Mesothelial cell of epicardium (in vitro differentiated cells): ENCODE results near the gene ICA1. TPM values are rescaled to one million over a fixed set of nuclear protein-coding genes. Genes with fewer than 3 reads are reported as not detected.

ENCODE experiments used
- DNase-seq, 2 experiments: peaks; one replicate each; pipeline ENCODE4 v3.0.0; 2021; ENCODE audit warnings: low spot score in 2 of 2; ENCODE audit not compliant: unreplicated experiment in 2 of 2
- H3K27ac Mint-ChIP-seq: 2 replicates; pipeline ENCODE4 v1.8.0; 2021; ENCODE audit warnings: mixed read lengths
- H3K27me3 Mint-ChIP-seq: 2 replicates; pipeline ENCODE4 v1.8.0; 2021; ENCODE audit warnings: low read depth, mixed read lengths
- H3K36me3 Mint-ChIP-seq: 2 replicates; pipeline ENCODE4 v1.8.0; 2021; ENCODE audit warnings: mixed read lengths
- H3K4me1 Mint-ChIP-seq: 2 replicates; pipeline ENCODE4 v1.8.0; 2021; ENCODE audit warnings: mixed read lengths
- H3K4me3 Mint-ChIP-seq: 2 replicates; pipeline ENCODE4 v1.8.0; 2021; ENCODE audit warnings: mild to moderate bottlenecking, moderate library complexity, mixed read lengths
- H3K9me3 Mint-ChIP-seq: 2 replicates; pipeline ENCODE4 v1.8.0; 2021; ENCODE audit warnings: mixed read lengths
- total RNA-seq: library from RNA; stranded (reverse); gene quantifications from 3 replicates; pipeline ENCODE4 v1.2.1, GENCODE V29; 2021
- TF ChIP-seq, protein P1 (sequence below): fragments of 200-600 bp; sonication (generic); IDR thresholded peaks from one replicate; pipeline ENCODE4 v1.5.0; 2021; ENCODE audit warnings: antibody characterized with exemption; ENCODE audit not compliant: unreplicated experiment

Gene ICA1
- total RNA-seq, 1 donor from 2014 or later = 8.2 TPM

DNA sequence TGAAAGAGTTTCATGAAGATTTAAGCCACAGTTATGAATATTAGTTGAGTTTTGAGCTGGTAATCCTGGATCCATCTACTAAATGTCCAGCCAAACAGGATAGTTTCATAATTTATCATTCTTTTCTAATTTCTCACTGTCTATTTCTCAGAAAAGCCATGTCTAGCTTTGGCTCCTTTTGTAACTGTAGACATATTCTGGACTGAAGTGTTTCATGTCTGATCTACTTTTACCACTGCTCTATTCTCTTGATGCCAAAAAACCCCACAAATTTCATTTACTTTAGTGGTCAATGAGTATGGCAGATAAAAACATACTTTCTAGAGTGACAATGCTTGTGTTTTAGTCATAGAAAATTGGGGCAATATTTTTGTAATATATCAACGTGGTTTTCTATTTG, 61.2 kb downstream of the ICA1 start:
- Mint-ChIP-seq H3K4me3 (no peak overlapping the region), H3K9me3 (no peaks in the 10 kb centered on the region), H3K27ac (no peak overlapping the region), H3K4me1 (peaks cover 18% of the 10 kb centered on the region), H3K36me3 (no peaks in the 10 kb centered on the region), H3K27me3 (peaks cover 11% of the 10 kb centered on the region)
- DNase-seq = no peak
- TF ChIP-seq, protein P1, sequence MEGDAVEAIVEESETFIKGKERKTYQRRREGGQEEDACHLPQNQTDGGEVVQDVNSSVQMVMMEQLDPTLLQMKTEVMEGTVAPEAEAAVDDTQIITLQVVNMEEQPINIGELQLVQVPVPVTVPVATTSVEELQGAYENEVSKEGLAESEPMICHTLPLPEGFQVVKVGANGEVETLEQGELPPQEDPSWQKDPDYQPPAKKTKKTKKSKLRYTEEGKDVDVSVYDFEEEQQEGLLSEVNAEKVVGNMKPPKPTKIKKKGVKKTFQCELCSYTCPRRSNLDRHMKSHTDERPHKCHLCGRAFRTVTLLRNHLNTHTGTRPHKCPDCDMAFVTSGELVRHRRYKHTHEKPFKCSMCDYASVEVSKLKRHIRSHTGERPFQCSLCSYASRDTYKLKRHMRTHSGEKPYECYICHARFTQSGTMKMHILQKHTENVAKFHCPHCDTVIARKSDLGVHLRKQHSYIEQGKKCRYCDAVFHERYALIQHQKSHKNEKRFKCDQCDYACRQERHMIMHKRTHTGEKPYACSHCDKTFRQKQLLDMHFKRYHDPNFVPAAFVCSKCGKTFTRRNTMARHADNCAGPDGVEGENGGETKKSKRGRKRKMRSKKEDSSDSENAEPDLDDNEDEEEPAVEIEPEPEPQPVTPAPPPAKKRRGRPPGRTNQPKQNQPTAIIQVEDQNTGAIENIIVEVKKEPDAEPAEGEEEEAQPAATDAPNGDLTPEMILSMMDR = no peak

DNA sequence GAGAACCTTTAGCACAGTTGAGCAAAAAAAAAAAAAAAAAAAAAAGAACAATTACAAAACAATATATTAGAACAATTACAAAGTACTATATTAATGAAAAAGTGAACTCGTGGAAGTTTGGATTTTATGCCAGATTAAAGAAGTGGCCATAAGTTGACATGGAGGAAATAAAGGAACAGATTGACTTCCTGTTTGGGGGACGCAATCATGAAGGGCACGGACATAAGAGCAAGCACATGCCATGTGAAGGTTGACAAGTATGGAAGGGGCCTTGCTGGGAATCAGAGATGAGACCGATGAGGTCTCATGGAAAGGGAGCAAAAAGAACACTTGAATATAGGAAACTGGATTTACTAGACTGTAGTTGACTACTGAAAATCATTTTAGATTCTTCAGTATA, 61.7 kb downstream of the ICA1 start:
- Mint-ChIP-seq H3K4me3 (no peak overlapping the region), H3K27me3 (peaks cover 11% of the 10 kb centered on the region), H3K4me1 (peaks cover 15% of the 10 kb centered on the region), H3K9me3 (no peaks in the 10 kb centered on the region), H3K36me3 (no peaks in the 10 kb centered on the region), H3K27ac (no peak overlapping the region)
- TF ChIP-seq, protein P1 = no peak
- DNase-seq = no peak

DNA sequence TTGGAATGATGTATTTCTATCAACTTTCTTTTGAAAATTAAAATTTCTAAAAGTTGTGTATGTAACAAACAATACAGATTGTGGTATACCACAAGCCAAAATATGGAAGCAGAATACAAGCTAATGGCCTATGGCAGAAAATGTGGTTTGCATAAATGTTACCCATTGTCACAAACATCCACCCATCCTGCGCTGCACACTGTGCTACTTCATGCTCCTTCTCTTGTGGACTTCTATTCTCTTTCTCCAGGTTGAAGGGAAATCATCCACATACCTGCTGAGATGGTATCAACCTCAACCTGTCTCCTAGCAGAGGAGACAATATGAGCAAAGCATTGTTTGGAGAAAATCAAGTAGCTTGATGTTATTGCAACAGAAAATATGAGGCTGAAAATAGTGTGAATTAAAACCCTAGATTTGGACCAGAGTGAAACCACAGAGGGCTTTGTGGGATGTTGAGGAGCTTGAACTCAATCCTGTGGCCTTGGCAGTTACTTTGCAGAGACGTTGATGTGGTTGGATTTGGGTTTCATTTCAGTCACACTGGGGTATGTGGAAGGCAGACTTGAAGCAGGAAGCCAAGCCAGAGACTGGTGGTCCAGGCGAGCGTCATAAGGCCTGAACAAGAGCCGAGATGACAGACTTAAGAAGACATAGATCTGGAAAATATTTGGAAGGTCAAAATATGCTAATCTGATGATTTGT, 63.8 kb downstream of the ICA1 start:
- Mint-ChIP-seq H3K27ac (no peak overlapping the region), H3K4me3 (no peak overlapping the region), H3K36me3 (no peaks in the 10 kb centered on the region), H3K9me3 (no peaks in the 10 kb centered on the region), H3K27me3 (peaks cover 11% of the 10 kb centered on the region), H3K4me1 (peaks cover 16% of the 10 kb centered on the region)
- DNase-seq = no peak
- TF ChIP-seq, protein P1 = no peak

DNA sequence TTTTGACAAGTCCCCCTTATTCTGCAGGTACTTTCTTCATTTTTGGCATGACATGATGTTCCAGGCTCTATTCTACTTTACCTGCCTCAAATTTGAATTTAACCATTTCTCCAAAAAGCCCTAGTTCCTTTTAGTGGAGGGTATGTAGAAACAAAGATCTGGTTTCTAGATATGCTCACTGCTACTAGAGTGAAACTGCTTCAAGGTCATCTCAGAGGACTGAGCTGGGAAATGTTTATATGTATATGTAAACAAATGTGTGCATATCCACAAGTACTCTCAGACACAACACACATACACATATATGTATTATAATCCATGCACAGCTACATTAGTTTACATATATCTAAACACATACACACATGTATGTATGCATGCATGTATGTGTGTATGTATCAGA, 69.1 kb downstream of the ICA1 start:
- DNase-seq = no peak
- no peak overlapping the region for H3K27ac Mint-ChIP-seq
- H3K9me3 Mint-ChIP-seq = no peaks in the 10 kb centered on the region
- TF ChIP-seq, protein P1 = no peak
- no peak overlapping the region for H3K4me3 Mint-ChIP-seq
- peaks cover 27% of the 10 kb centered on the region for H3K4me1 Mint-ChIP-seq
- H3K36me3 Mint-ChIP-seq = no peaks in the 10 kb centered on the region
- H3K27me3 Mint-ChIP-seq = no peaks in the 10 kb centered on the region

DNA sequence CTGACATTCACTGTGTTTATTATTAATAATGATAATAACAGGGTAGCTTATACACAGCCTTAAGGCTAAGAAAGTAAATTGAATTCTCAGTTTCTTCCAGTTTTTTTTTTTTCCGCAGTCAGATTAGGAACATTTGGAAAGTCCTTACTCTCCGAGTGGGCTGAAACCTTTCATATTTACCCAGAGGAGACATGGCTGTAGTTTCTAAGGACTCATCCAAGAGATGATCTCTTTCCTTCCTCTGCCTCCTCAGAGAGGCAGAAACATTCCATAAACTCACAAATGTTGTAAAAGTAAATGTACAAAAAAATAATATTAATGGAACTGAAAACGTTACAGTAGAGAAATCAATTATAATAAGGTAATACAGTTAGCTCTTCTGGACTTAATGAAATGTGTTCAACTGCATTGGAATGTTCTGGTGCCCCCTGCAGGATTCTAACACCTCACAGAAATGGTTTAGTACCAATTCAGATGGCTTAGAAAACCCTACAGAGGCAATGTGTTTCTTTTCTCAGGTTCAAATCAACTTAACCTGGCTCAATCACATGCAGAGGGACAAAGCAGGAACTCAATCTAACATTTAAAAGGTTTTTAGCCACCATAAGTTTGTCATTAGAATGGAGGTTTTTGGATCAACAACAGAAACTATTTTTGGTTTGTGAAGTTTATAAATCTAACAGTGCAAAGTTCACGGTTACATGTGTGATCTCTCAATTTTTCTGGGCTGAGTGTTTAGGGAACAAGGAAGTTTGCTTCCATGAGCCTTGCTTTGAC, 71.7 kb downstream of the ICA1 start:
- Mint-ChIP-seq H3K27me3 (no peaks in the 10 kb centered on the region), H3K4me1 (peaks cover 19% of the 10 kb centered on the region), H3K36me3 (no peaks in the 10 kb centered on the region), H3K27ac (no peak overlapping the region), H3K9me3 (no peaks in the 10 kb centered on the region), H3K4me3 (no peak overlapping the region)
- DNase-seq = no peak
- TF ChIP-seq, protein P1 = no peak
